DND-41 (cell line): ENCODE data around the gene FLNC.

Experiments
- ATAC-seq: fragments of 200-7000 bp; cut with Tn5 transposase; 3 replicates; pipeline ENCODE4 v1.9.1; 2021; ENCODE audit warnings: low read depth; ENCODE audit not compliant: insufficient read depth
- DNase-seq: peaks from one replicate; pipeline ENCODE4 v3.0.0-alpha.2; 2020
- H2AFZ ChIP-seq: 2 replicates; pipeline ENCODE4 v1.6.0; 2012; ENCODE audit warnings: low read depth, low read length
- H3K27ac ChIP-seq: 2 replicates; pipeline ENCODE4 v1.5.1; 2012; ENCODE audit warnings: low read length, inconsistent platforms
- H3K27me3 ChIP-seq: fragments of 200-600 bp; sonication (generic); 2 replicates; pipeline ENCODE4 v1.6.0; 2012; ENCODE audit warnings: low read length, mild to moderate bottlenecking, inconsistent platforms; ENCODE audit not compliant: insufficient read depth, poor library complexity
- H3K36me3 ChIP-seq: 2 replicates; pipeline ENCODE4 v1.5.1; 2012; ENCODE audit warnings: low read length, inconsistent platforms; ENCODE audit not compliant: insufficient read depth
- H3K4me1 ChIP-seq: 2 replicates; pipeline ENCODE4 v1.5.1; 2012; ENCODE audit warnings: mild to moderate bottlenecking, low read length; ENCODE audit not compliant: insufficient read depth
- H3K4me2 ChIP-seq: 2 replicates; pipeline ENCODE4 v1.6.0; 2012; ENCODE audit warnings: mild to moderate bottlenecking, moderate library complexity, low read length, inconsistent platforms; ENCODE audit not compliant: insufficient read depth
- H3K4me3 ChIP-seq, 2 experiments: fragments of 200-600 bp in 1 of 2; shearing (Covaris generic) in 1 of 2; 2 replicates each; pipeline ENCODE4 v1.5.1; 2012 to 2016; ENCODE audit warnings: inconsistent platforms in 2 of 2, low read length in 2 of 2, mild to moderate bottlenecking in 2 of 2, low read depth in 1 of 2, moderate library complexity in 1 of 2
- H3K79me2 ChIP-seq: 2 replicates; pipeline ENCODE4 v1.6.0; 2012; ENCODE audit warnings: low read length, inconsistent platforms; ENCODE audit not compliant: insufficient read depth
- H3K9ac ChIP-seq: 2 replicates; pipeline ENCODE4 v1.6.0; 2012; ENCODE audit warnings: low read depth, mild to moderate bottlenecking, inconsistent platforms, low read length, moderate library complexity
- H3K9me3 ChIP-seq: 2 replicates; pipeline ENCODE4 v1.5.1; 2012; ENCODE audit warnings: low read length, moderate library complexity, mild to moderate bottlenecking, inconsistent platforms; ENCODE audit not compliant: insufficient read depth, severe bottlenecking
- H4K20me1 ChIP-seq: 2 replicates; pipeline ENCODE4 v1.6.0; 2012; ENCODE audit warnings: low read length; ENCODE audit not compliant: insufficient read depth
- CTCF ChIP-seq: IDR thresholded peaks from 2 replicates; pipeline ENCODE4 v1.5.1; 2012; ENCODE audit warnings: borderline replicate concordance, low read length, moderate library complexity, mild to moderate bottlenecking; ENCODE audit not compliant: poor library complexity, severe bottlenecking; ENCODE audit errors: extremely low read depth
- EZH2 ChIP-seq: IDR thresholded peaks from 3 replicates; pipeline ENCODE4 v1.6.1; 2012; ENCODE audit warnings: borderline replicate concordance, low read depth, mild to moderate bottlenecking, moderate library complexity, low read length, inconsistent platforms; ENCODE audit not compliant: severe bottlenecking

FLNC gene

GRCh38 chr7:128884561-128885369 lies 54.6 kb downstream of the FLNC start:
- Histone ChIP-seq H3K4me1 (no peaks in the 10 kb centered on the region), H3K9me3 (no peaks in the 10 kb centered on the region), H3K27me3 (no peaks in the 10 kb centered on the region), H3K36me3 (no peaks in the 10 kb centered on the region), H3K27ac (no peak overlapping the region), H4K20me1 (no peaks in the 10 kb centered on the region; the same call in 1 of the 2 replicates), H2AFZ (no peak overlapping the region), H3K4me2 (no peak overlapping the region), H3K79me2 (no peaks in the 10 kb centered on the region), H3K4me3 (no peak overlapping the region), H3K9ac (no peak overlapping the region)
- ATAC-seq (no peak), DNase-seq (no peak)
- TF ChIP-seq CTCF: no peak
- TF ChIP-seq EZH2: no peak

DNA sequence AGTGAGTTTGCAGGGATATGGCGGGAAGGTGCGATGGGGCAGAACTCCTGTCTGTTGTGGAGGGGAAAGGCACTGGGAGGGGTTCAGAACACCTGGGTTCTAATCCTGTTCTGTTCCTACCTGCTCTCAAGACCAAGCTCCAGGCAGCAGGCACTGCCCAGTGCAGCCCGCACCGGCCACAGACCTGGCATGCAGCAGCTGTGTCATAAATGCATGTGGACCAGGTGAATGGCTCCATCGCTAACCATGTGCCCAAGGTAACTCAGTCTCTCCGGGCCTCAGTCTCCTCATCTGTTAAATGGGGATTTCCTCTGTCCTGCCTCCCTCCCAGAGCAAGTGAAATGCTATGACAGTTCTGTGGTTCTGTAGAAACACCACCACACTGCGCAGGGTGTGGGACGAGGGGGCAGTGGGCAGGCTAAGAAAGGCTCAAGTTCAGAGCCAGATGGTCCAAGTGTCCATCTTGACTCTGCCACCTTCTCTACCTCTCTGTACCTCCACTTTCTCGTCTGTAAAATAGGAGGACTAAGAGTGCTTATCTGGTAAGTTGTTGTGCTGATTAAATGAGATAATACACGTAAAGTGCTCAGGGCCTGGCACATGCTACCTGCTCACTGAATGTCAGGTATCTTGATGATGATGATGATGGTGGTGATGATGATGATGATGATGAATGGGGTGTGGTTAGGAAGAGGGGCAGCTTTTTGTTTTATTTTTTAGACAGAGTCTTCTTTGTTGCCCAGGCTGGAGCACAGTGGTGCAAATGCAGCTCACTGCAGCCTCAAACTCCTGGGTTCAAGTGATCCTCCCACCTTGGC lies 55.4 kb downstream of the FLNC start:
- H3K79me2 ChIP-seq: no peaks in the 10 kb centered on the region
- TF ChIP-seq EZH2: no peak
- TF ChIP-seq CTCF: no peak
- H3K4me3 ChIP-seq: no peak overlapping the region
- H3K4me2 ChIP-seq: no peak overlapping the region
- H3K27me3 ChIP-seq: no peaks in the 10 kb centered on the region
- H4K20me1 ChIP-seq: no peaks in the 10 kb centered on the region; the same call in 1 of the 2 replicates
- no peaks in the 10 kb centered on the region for H3K4me1 ChIP-seq
- H3K9me3 ChIP-seq: no peaks in the 10 kb centered on the region
- DNase-seq (no peak), ATAC-seq (no peak)
- no peak overlapping the region for H3K27ac ChIP-seq
- H2AFZ ChIP-seq: no peak overlapping the region
- H3K36me3 ChIP-seq: no peaks in the 10 kb centered on the region
- H3K9ac ChIP-seq: no peak overlapping the region

- no peaks in the 10 kb centered on the region; the same call in 1 of the 2 replicates for H4K20me1 ChIP-seq
- DNase-seq (no peak), ATAC-seq (no peak; the same call in 2 of the 3 replicates)
- no peaks in the 10 kb centered on the region for H3K79me2 ChIP-seq
- no peaks in the 10 kb centered on the region for H3K36me3 ChIP-seq
- H3K27me3 ChIP-seq: no peaks in the 10 kb centered on the region
- H3K27ac ChIP-seq: no peak overlapping the region
- TF ChIP-seq CTCF (no peak), EZH2 (no peak)
- H3K4me1 ChIP-seq: no peaks in the 10 kb centered on the region
- H3K4me3 ChIP-seq: no peak overlapping the region
- no peak overlapping the region for H3K4me2 ChIP-seq
- no peak overlapping the region for H2AFZ ChIP-seq
- H3K9me3 ChIP-seq: no peaks in the 10 kb centered on the region
- H3K9ac ChIP-seq: no peak overlapping the region
Measured at GRCh38 chr7:128886391-128887168, 56.4 kb downstream of the FLNC start.
